Measurements from ENCODE around the gene NEU4. TPM values are rescaled to one million over a fixed set of nuclear protein-coding genes. Genes with fewer than 3 reads are reported as not detected.

Gene NEU4
- total RNA-seq, 1 experiment from 2014 or later = 0.24 TPM

GRCh38 chr2:241855245-241855887 lies 46.4 kb downstream of the NEU4 start:
- in situ Hi-C loops (cut with HindIII; ENCODE audit: low pct_unique_long_range_greater_than_20kb, low sequenced_read_pairs) = no loop called here

DNA sequence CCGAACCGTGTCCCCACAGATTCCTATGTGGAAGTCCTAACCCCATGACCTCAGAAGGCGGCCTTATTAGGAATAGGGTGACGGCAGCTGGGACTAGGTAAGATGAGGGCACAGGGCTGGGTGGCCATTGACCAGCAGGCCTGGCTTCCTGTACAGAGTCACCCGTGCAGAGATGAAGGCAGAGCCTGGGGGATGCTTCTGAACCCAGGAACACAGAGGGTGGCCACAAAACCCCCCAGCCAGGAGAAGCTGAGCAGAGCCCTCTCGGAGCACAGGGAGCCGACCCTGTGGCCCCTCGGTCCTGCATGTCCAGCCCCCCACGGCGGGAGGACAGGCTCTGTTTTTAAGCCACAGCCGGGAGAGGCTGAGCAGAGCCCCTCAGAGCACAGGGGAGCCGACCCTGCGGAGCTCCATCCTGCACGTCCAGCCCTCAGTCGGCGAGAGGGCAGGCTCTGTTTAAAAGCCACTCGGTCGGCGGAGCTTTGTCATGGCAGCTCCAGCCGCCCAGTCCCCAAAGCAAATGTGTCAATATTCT lies 47.0 kb downstream of the NEU4 start:
- DNase-seq (ENCODE audit: low read depth) = no peak
- in situ Hi-C loops (cut with HindIII; ENCODE audit: low pct_unique_long_range_greater_than_20kb, low sequenced_read_pairs) = no loop called here

More at GRCh38 chr2:241855245-241855887, 46.4 kb downstream of the NEU4 start:
- no peak for DNase-seq (ENCODE audit: low read depth)

DNA sequence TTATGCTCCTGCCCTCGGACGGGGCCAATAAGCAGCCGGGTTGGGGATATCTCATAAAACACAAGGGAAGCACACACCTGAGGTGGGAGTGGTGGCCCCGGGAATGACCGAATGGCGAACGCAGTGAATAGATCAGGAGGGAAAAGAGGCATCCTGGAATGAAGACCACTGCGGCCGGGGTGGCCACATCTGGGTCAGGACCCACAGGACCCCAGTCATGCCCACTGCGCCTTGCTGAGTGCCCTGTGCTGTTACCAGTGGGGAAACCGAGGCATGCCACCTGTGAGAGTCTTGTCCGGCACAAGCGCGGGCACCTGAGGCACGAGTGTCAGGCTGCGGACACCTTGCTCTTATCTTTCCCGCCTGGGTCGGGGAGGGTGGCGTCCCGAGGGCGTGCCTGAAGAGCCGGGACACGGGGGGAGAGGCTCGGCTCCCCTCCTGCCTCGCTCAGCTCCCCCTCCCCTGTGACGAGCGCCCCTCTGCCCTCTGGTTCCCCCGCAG lies 48.1 kb downstream of the NEU4 start:
- no peak for DNase-seq (ENCODE audit: low read depth)
- in situ Hi-C loops (cut with HindIII; ENCODE audit: low pct_unique_long_range_greater_than_20kb, low sequenced_read_pairs) = no loop called here

DNA sequence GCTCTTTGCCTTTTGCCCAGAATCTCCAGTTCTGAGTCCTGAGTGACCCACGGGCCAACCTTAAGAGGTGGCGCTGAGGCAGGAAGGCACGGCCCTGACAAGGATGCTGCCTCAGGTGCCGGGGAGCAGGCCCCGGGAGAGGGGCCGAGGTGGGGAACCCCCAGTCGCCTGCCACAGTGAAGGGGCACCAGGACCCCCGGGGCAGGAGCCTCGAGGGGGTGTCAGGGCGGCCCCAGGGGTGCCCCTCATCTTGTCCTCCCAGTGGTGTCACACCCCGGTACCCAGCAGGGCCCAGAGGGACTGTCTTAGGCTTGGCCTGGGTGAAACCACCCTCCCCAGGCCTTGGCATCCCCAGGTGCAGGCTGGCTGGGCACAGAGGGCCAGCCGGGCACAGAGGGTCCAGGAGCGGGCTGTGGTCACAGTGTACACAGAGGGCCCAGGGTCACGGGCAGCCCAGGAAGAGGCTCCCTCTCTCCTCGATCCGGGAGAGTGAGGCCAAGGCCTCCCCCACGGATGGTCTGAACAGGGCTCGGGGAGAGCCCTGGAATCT lies 48.7 kb downstream of the NEU4 start:
- DNase-seq (ENCODE audit: low read depth) = no peak
- in situ Hi-C loops (cut with HindIII; ENCODE audit: low pct_unique_long_range_greater_than_20kb, low sequenced_read_pairs) = no loop called here

DNA sequence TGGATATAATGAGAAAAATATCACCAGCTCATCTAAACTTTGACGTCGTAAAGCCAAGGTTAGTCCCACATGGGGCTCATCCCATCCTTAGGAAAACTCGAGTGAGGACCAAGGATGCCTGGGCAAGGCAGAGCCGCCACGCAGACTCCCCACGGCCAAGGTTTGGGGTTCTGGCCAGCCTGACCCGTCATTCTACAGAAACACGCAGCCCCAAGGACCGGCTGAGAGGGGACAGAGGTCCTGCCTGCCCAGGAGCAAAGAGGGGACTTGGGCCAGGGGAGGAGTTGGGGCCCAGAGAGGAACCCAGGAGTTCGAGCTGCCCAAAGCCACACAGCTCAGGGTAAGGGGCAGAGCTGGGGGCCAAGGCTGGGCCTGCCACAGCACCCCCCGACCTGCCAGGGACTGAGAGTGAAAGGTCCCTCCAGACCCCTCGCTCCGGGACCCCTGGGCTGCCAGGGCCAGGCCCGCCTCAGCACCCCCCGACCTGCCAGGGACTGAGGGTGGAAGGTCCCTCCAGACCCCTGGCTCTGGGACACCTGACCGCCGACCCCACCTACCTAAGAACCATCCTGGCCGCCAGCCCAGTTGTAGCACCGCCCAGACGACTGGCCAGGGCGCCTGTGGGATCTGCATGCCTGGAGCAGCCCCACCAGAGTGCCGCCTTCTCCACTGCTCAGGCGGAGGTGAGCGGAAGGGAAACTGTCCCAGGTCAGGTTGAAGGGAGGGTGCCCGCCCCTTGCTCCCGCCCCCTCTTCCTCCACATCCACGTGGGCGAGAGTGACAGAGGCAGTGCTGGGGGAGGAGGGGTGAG lies 49.4 kb downstream of the NEU4 start, which contains the start of gene PDCD1:
Gene PDCD1, minus strand, starts transcription at position 689 of the 811 bp plus-strand sequence. Its CDS starts 56 bp downstream, at position 633.
- in situ Hi-C loops (cut with HindIII; ENCODE audit: low pct_unique_long_range_greater_than_20kb, low sequenced_read_pairs) = no loop called here
- no peak for DNase-seq (ENCODE audit: low read depth)

DNA sequence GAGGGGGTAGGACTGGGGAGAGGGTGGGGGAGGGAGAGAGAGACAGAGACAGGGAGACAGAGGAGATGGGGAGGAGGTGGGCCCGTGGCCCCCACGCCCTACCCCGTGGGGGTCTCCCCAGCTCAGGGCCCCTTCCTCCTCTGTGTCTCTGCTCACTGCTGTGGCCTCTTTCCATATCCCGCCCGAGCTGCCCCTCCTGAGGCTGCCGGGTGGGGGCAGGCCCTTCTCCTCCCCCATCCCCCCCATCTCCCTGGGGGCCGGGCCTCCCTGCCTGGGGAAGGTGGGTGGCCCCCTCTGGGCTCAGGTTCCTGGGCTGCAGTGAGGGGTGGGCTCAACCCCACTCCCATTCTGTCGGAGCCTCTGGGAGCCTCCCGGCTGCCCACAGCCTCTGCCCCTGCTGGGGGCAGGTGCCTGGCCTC lies 50.0 kb downstream of the NEU4 start:
- no peak for DNase-seq (ENCODE audit: low read depth)
- in situ Hi-C loops (cut with HindIII; ENCODE audit: low pct_unique_long_range_greater_than_20kb, low sequenced_read_pairs) = no loop called here

DNA sequence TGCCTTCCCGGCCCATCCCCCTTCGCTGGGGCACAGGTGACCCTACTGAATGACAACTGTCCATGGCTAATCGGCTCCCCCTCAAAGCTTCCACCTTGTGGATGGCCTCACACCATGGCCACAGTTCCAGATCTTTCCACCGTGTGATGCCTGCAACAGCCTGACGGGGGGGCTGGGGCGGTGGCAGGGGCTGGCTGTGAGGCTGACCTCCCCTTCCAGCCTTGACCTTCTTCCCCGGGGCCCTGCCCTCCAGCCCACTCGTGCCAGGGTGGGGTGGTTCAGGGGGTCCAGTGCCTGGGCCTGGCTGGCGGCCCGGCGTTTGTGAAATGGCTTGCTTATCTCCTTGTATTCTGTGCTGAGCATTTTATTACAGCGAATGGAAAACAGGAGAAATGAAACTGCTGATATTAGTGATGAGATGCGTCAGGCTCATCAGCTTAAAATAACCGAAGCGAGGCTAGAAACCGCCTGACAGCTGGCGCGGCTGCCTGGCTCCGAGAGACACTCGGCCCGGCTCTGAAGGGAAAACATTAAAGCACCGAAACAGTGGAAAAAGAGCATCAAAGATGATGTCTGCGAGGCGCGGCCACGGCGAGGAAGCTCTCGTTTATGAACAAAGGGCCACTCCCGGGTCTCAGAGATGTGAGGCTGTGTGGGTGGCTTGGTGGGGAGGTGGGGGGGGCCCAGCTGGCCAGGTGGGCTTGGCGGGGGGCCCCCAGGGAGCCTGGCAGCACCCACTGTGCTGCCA lies 50.6 kb downstream of the NEU4 start:
- DNase-seq (ENCODE audit: low read depth) = no peak
- in situ Hi-C loops (cut with HindIII; ENCODE audit: low pct_unique_long_range_greater_than_20kb, low sequenced_read_pairs) = no loop called here

DNA sequence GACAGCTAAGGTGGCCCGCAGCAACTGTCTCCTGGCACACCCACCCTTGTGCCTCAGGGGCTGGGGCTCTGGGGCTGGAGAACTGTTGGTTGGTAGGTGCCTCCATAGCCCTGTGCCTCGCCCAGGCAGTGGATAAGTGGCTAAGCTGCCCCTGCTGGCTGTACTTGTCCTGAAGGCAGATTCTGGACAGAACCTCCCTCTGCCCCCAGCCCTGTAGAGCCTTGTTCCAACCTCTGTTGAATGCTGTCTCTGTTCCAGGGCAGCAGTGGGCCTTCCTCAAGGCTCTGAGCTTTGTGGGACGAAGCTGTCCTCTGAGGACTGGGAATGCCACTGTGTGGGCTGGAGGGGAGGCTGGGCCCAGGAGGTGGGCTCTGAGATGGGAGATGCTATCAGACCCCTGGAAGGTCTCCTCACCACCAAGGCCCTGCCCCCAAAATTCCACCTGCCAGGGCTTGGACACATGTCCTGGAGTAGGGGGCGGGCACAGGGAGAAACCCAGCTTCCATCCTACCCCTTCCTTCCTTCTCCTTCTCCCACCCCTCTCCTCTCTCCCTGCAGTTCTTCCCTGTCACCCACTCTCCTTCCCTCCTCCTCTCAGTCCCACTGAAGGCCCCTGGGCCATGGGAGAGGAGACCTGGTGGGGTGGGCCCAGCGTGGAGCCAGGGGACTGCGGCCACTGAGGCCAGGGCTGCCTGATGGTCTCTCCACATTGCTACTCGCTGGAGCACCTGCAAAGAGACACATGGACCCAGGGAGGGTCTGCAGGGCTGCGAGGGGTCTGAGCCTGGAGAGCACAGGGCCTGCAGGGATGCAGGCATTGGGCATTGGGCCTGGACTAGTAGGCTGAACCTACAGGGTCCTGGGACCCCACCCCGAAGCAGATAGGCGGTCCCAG lies 51.4 kb downstream of the NEU4 start:
- DNase-seq (ENCODE audit: low read depth) = no peak
- in situ Hi-C loops (cut with HindIII; ENCODE audit: low pct_unique_long_range_greater_than_20kb, low sequenced_read_pairs) = no loop called here

DNA sequence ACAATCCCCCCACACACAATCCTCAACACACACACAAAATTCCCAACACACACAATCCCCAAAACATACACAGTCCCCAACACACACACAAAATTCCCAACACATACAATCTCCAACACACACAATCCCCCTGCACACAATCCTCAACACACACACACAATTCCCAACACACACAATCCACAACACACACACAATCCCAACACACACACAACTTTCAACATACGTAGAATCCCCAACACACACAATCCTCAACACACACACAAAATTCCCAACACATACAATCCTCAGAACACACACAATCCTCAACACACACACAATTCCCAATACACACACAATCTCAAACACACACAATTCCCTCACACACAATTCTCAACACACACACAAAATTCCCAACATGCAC lies 52.3 kb downstream of the NEU4 start:
- in situ Hi-C loops (cut with HindIII; ENCODE audit: low pct_unique_long_range_greater_than_20kb, low sequenced_read_pairs) = no loop called here

DNA sequence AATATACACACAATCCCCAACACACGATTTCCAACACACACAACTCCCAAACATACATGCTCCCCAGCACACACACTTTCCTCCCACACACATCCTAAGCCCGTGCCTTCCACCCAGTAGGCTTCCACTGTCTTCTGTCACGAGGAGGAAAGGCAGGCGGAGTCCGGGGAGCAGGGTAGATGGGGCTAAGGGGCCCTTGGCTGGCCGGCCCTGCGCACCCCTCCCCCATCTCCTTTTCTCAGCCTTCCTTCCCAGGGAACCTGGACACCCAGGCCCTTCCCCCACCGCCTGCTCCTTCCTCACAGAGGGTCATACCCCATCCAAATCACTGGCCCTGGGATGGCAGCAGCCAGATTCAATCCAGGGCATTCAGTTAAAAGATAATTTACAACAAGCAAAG lies 53.1 kb downstream of the NEU4 start:
- in situ Hi-C loops (cut with HindIII; ENCODE audit: low pct_unique_long_range_greater_than_20kb, low sequenced_read_pairs) = no loop called here
- DNase-seq (ENCODE audit: low read depth) = no peak

More for the DNA sequence above, 52.3 kb downstream of the NEU4 start:
- DNase-seq (ENCODE audit: low read depth) = no peak

- in situ Hi-C loops (cut with HindIII; ENCODE audit: low pct_unique_long_range_greater_than_20kb, low sequenced_read_pairs) = no loop called here
- no peak for DNase-seq (ENCODE audit: low read depth)
These were observed 54.0 kb downstream of the NEU4 start for GRCh38 chr2:241862775-241863535.

DNA sequence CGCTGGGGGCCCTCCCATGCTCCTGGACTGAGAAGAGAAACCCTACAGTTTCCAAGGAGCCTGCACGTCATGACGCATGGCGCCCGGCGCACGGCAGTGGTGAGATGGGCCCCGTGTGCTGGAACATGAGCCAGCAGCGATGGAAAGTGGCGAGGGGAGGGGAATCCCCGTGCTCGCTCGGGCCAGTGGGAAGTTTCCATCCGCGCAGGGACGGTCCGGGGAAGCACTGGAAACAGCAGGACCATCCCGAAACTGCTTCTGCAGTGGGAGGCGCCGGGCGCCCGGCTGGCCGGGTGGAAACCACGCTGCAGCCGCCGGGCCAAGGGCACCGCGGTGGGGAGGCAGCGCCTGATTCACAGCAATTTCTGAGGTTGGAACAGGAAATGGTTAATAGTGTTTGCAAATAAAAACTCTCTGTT lies 54.6 kb downstream of the NEU4 start:
- in situ Hi-C loops (cut with HindIII; ENCODE audit: low pct_unique_long_range_greater_than_20kb, low sequenced_read_pairs) = no loop called here
- DNase-seq (ENCODE audit: low read depth) = no peak

GRCh38 chr2:241864168-241864849 lies 55.3 kb downstream of the NEU4 start:
- in situ Hi-C loops (cut with HindIII; ENCODE audit: low pct_unique_long_range_greater_than_20kb, low sequenced_read_pairs) = no loop called here
- DNase-seq (ENCODE audit: low read depth) = no peak

DNA sequence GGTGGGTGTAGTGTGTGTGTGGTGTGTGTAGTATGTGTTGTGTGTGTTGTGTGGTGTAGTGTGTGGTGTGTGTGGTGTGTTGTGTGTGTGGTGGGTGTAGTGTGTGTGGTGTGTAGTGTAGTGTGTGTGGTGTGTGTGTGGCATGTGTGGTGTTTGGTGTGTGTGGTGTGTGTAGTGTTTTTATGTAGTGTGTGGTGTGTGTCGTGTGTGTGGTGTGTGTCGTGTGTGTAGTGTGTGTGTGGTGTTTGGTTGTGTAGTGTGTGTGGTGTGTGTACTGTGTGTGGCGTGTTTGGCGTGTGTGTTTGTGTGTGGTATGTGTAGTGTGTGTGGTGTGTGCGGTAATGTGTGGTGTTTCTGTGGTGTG lies 55.8 kb downstream of the NEU4 start:
- in situ Hi-C loops (cut with HindIII; ENCODE audit: low pct_unique_long_range_greater_than_20kb, low sequenced_read_pairs) = no loop called here
- no peak for DNase-seq (ENCODE audit: low read depth)

DNA sequence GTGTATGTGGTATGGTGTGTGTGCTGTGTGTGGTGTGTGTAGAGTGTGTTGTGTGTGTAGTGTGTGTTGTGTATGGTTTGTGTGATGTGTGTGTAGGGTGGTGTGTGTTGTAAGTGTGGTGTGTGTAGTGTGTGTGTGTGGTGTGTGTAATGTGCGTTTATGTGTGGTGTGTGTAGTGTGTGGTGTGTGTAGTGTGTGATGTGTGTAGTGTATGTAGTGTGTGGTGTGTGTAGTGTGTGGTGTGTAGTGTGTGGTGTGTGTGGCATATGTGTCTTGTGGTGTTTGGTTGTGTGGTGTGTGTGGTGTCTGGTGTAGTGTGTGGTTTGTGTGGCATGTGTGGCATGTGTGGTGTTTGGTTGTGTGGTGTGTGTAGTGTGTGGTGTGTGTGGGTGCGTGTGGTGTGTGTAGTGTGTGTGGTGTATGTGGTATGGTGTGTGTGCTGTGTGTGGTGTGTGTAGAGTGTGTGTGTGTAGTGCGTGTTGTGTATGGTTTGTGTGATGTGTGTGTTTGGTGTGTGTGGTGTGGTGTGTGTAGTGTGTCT lies 56.5 kb downstream of the NEU4 start:
- DNase-seq (ENCODE audit: low read depth) = no peak
- in situ Hi-C loops (cut with HindIII; ENCODE audit: low pct_unique_long_range_greater_than_20kb, low sequenced_read_pairs) = no loop called here
